Measurements from ENCODE around the gene IPO8.

- TF ChIP-seq CTCF (conservative IDR thresholded peaks at IDR 0.05; ENCODE audit: low read length) = no peak
- TF ChIP-seq EZH2phosphoT487 (IDR thresholded peaks at IDR 0.05; ENCODE audit: borderline replicate concordance) = no peak
Measured at GRCh38 chr12:30694412-30695198, 1.1 kb downstream of the IPO8 start.
